Head of caudate nucleus (tissue), 42 donors: ENCODE measurements around the gene WIF1.

ENCODE experiments used
- DNase-seq, 42 donors: peaks; one replicate each; pipeline versions ENCODE4 v3.0.0 to v3.0.0-alpha.2; 2020 to 2021; ENCODE audit warnings: mixed read lengths in 7 of 42
- intact Hi-C: fragments of 100-400 bp; cut with DNase I; formaldehyde crosslinking; loops from one replicate; pipeline ENCODE4 v1.15.0; 2022

The WIF1 gene

DNA sequence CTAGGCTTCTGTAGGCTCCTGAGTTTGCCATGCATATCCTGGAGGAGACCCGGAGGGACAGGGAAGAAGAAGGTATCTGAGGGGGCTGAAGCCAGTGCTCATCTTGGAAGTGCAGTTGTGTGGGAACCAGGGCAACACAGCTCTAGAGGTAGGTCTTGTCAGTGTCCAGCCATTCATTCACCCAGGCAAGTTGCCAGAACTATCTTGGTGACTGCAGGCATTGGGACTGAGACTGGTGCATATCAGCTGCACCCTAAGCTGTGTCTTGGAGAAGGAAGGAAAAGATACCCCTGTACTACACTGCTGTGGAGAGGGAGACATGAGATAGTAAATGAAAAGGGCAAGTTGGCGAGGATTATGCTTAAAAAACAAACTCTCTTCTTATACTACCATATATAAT lies 4.9 kb upstream of the WIF1 start:
- intact Hi-C loops: loop anchor here (10.0 kb wide), 1 partner anchor 321 kb away; no protein-coding TSS in a partner anchor
- no peak for DNase-seq

GRCh38 chr12:65125247-65125646 lies 4.1 kb upstream of the WIF1 start:
- intact Hi-C loops: loop anchor here (10.0 kb wide), 1 partner anchor 320 kb away; no protein-coding TSS in a partner anchor
- DNase-seq: no peak

- intact Hi-C loops: loop anchor here (5.0 to 10.0 kb wide), 2 partner anchors 231 to 319 kb away; no protein-coding TSS in a partner anchor
- DNase-seq: peak in 10 of 42 donors; percentile 10 to 61 (median 28)
These were observed 2.4 kb upstream of the WIF1 start for GRCh38 chr12:65123435-65124063.

- DNase-seq: no peak
- intact Hi-C loops: loop anchor here (5.0 to 10.0 kb wide), 2 partner anchors 230 to 318 kb away; no protein-coding TSS in a partner anchor
These were observed 1.6 kb upstream of the WIF1 start for GRCh38 chr12:65122703-65123102.

DNA sequence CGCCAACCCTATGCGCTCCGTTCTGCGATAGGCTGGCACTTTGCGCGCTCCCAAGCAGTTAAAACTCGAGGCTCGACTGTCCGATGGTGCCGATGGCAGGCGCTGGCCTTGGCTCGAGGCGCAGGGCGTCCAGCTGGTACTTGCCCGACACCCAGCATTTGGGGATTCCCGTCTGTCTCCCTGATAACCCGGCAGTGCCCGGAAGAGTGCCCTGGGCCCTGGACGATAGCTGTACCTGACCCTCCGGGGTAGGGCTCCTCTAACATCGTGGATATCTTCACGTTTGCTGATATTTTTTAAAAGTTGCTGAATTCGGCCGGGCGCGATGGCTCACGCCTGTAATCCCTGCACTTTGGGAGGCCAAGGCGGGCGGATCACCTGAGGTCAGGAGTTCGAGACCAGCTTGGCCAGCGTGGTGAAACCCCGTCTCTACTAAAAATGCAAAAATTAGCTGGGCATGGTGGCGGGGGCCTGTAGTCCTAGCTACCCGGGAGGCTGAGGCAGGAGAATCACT lies 908 bp upstream of the WIF1 start:
- no peak for DNase-seq
- intact Hi-C loops: loop anchor here (5.0 to 10.0 kb wide), 2 partner anchors 230 to 317 kb away; no protein-coding TSS in a partner anchor

DNA sequence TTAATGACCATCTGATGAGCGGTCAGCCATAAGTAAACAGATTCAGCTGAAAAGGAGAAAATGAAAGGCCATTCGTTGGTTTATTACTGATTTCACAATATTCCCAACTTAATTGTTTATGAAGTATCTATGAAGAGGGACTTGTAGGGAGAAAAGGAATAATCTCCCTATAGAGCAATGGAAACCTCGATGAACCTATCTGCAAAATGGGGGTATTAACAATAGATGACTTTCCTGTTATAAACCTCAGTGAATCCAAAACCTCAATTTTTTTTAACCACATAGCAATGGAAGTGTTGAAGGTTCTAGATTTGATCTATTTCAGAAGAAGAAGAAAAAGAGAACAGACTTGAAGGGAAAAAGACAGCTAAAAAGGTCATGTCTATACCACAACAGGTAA lies 2.0 kb downstream of the WIF1 start:
- intact Hi-C loops: no loop called here
- no peak for DNase-seq

- intact Hi-C loops: no loop called here
- DNase-seq: no peak
These were observed 7.5 kb downstream of the WIF1 start for GRCh38 chr12:65113621-65114035.

DNA sequence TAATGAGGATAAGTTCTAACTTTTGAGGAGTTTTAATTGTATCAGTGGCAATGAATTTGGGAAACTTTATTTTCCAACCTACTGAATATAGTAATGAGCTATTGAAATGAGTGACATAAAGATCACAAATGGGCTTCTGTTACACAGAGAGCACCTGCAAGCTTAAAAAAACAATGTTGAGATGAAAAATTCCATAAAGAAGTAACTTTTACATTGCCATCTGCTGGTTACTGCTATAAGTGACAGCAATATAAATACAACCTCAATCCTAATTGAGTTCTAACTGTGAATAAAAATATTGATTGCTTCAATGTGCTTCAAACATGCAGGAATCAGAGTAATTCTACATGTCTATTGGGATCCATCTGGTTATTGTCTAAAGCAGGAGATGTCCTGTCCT lies 14.2 kb downstream of the WIF1 start:
- no peak for DNase-seq
- intact Hi-C loops: no loop called here

- no peak for DNase-seq
- intact Hi-C loops: no loop called here
These were observed 21.0 kb downstream of the WIF1 start for GRCh38 chr12:65100140-65100539.

GRCh38 chr12:65099182-65099581 lies 21.9 kb downstream of the WIF1 start:
- no peak for DNase-seq

GRCh38 chr12:65098364-65098763 lies 22.7 kb downstream of the WIF1 start:
- DNase-seq: no peak
- intact Hi-C loops: no loop called here

More at GRCh38 chr12:65099182-65099581, 21.9 kb downstream of the WIF1 start:
- intact Hi-C loops: no loop called here

DNA sequence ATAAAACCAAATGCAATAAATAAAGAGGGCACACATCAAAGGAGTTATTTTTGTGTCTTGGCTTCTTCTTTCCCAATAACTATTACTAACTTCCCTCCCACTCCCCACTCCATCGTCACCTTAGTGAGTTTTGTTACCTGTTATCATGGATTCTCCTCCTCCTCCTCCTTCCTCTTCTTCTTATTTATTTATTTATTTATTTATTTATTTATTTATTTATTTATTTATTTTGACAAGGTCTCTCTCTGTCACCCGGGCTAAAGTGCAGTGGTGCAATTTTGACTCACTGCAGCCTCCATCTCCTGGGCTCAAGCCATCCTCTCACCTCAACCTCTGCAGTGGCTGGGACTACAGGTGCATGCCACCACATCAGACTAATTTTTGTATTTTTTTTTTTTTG lies 26.4 kb downstream of the WIF1 start:
- no peak for DNase-seq
- intact Hi-C loops: no loop called here

DNA sequence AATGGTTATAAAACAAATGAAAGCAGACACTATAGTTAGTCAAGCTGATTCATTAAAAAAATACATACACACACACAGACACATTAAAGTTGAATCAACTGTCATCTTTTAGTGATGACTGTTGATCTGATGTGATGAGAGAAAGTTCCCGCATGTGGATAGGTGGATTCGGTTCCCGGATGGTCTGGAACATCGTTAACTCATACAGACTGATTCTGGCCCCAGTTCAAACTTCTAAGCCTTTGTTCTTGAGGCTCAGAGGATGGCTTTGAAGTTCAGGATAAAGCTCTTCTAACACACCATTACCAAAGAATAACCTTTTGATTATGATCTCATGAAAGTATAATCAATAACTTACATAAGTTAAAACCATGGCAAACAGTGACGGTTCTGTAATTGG lies 27.5 kb downstream of the WIF1 start:
- DNase-seq: no peak
- intact Hi-C loops: no loop called here

DNA sequence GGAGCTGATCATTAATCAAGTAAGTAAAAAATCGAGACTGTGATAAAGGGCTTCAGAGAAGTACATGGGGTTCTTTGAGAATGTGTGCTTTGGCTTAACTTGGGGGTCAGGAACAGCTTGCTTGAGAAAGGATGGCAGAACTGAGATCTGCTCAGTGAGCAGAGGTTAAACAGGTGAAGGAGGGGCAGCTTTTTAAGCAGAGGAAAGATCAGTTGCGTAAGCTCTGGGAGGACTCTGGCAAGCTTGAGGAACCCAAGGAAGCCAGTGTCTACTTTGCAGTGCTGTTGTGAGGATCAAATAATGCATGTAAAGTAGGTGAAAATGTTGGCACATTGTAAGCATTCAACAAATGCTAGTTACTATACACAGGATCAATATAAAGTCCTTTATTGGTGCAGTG lies 30.6 kb downstream of the WIF1 start:
- DNase-seq: no peak
- intact Hi-C loops: no loop called here

DNA sequence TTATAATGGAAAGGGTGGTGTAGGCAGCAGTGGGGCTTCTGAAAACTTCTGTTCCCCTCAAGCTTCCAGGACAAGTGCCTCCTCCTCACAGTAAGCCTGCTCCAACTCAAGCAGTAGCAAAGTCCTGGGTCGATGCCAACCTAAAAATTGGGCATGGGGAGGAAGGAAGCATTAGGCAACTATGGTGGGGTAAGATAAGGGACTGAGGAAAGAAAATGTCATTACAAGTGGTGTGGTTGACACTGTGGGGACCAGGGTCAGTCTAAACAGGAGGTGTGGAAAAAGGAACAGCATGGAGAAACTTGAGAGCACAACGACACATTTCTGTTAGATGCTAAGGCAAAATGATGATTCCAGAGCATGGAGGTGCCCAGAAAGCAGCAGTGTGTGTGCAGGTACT lies 34.9 kb downstream of the WIF1 start:
- intact Hi-C loops: no loop called here
- no peak for DNase-seq

- DNase-seq: no peak
- intact Hi-C loops: no loop called here
These were observed 36.5 kb downstream of the WIF1 start for GRCh38 chr12:65084579-65084978.

GRCh38 chr12:65083581-65083980 lies 37.5 kb downstream of the WIF1 start:
- intact Hi-C loops: no loop called here
- no peak for DNase-seq

GRCh38 chr12:65082406-65082805 lies 38.7 kb downstream of the WIF1 start:
- no peak for DNase-seq
- intact Hi-C loops: no loop called here

- no peak for DNase-seq
- intact Hi-C loops: no loop called here
These were observed 39.6 kb downstream of the WIF1 start for GRCh38 chr12:65081496-65081895.

DNA sequence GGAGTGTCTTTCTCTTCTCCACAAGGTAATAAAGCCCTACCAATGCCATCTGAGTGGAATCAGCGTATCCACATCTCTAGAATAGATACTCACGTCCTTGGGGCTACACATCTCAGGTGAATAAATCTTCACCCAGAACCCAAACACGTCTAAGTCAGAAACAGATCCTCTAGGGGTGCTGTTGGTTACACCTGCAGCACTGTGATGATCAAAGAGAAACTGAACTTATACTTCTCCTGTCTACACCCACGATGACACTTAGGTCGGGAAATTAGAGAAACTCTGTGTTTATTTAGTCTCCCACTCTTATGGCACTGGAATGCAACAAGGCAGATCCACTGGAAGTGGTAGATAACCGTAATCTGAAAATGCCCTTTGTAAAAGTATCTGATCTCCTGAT lies 46.2 kb downstream of the WIF1 start:
- DNase-seq: no peak
- intact Hi-C loops: no loop called here

- no peak for DNase-seq
- intact Hi-C loops: no loop called here
These were observed 51.8 kb downstream of the WIF1 start for GRCh38 chr12:65069336-65069735.
